Dermis blood vessel endothelial cell (primary cell): ENCODE measurements around the gene LRRC40. TPM values are rescaled to one million over a fixed set of nuclear protein-coding genes. Genes with fewer than 3 reads are reported as not detected.
"Not testable (repeated sequence)": the region's sequence is repeated elsewhere in the genome, so short reads cannot be mapped to it uniquely, and the experiment has no call there.

Source experiments
- DNase-seq: peaks from one replicate; pipeline ENCODE4 v3.0.0; 2010
- total RNA-seq: library from RNA; depleted of rRNA; stranded (reverse); fragments of >200 nt; gene quantifications from 2 replicates; pipeline ENCODE4 v1.2.3, GENCODE V29; 2014

Gene LRRC40
- total RNA-seq = 28.2 and 36.6 TPM in 2 replicates

DNA sequence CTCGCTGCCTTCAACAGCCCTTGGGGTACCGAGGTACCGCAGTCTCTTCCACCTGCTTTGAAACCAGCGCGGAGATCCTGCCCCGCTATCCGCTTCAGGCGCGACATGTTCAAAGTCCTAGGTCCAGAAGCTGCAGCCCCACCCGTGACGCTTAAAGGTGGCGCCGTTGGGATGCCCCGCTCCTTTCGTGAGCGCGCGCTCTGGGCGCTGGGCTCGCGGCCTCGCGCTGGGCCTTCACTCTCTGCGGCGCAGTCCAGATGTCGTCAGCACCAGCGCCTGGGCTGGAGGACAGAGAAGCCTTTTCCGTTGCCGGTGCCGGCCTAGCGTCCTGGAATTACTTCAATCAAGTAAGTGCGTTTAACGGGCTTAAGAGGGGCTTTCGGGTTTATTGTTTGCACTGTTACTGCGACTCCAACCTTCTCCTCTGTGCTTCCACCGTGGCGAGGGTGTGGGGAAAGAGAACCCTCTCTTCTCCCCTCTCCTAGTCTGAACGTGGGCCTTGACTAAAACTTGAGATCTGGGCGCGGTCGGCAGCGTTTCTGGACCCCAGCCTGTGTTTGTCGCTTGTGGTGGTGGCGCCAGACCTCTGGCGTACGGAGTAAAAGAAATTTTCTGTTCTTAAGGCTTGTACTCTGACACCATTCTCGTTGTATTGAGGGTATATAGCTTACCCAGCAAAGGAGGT lies at the start of gene LRRC40:
TSS of gene LRRC40 (minus strand) at position 146 of the 685 bp plus-strand sequence. CDS start at position 107, 39 bp downstream.
- DNase-seq = peak; percentile 98

DNA sequence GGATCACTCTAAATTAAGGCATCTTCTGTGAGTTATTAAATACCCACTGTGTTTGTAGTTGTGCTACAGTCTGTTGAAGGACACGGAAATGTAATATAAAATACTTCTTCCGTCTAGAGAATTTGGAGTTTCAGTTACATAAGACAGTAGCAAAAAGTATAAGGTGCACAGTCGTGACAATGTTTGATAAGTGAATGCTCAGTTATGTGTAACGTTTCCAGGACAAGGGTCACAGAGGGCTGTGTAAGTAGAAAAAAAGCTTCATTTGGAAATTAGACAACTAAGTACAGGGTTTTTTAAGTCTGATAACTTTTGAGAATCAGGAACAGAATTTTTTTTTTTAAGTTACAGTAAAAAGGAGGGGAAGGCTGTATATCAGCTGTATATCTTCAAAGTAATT lies 43.4 kb upstream of the LRRC40 start:
- DNase-seq = no peak

DNA sequence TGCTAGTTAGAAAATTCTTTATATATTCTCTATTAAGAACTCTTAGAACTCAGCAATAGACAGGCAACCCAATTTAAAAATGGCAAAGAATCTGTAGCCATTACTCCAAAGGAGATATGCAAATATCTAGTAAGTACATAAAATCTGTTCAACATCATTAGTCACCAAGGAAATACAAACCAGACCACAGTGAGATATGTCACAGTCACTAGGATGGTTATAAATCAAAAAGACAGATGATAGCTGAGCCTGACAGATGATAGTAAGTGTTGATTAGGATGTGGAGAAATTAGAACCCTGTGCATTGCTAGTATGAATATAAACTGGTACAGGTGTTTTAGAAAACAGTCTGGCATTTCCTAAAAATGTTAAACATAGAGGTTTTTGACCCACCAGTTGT lies 42.4 kb upstream of the LRRC40 start:
- DNase-seq = no peak

DNA sequence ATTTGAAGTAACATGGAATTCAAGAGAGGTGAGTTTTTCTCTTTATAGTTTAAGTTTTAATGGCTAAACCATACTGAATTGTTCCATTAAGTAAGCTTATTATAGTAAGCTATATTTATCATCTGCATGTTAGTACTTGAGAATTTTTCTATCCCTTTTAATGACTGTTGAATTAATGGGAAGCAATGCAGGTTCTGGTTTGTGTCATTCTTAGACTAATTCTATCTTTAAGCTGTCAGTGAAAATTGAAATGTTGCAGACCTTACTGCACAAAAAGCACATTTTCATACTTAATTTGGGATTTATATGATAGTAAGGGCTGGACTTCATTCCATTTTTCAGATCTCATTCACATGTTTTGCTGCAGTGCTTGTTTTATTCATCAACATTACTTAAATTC lies 41.7 kb upstream of the LRRC40 start:
- no peak for DNase-seq

- no peak for DNase-seq
Measured at GRCh38 chr1:70239940-70240339, 34.6 kb upstream of the LRRC40 start.

DNA sequence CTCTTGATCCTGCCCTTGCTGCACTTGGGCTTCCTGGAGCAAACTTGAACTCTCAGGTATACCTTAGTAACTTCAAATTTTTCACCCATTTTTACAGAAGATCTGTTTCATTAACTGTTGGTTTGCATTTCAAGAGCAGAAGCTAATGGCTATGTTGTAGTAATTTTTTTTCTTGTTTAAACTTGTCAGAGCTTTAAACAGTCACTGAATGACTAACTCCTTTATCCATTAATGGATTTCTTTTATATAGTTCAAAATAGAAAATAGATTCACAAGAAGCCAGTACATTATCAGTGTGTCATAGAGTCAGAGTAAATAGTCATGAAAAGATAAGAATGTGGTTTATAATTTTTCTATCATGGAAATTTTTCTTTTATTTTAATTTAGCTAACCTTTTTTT lies 29.4 kb upstream of the LRRC40 start:
- no peak for DNase-seq

DNA sequence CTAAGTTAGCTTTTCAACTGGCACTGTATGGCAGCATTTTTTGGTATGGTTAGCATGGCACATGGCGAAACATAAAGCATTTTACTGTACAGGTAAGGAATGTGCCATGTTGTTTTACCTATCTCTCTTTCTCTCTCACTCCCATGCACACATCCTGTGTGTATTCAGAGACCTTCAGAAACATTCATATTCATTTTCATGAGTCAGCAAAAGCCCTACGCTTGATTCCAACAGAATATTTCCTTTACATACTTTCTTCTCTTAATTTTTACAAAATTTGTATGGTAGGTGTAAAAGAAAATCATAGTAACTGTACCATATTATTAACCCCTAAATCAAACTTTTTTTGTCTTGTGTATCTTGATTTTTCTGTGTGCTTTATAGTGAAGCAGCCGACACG lies 26.1 kb upstream of the LRRC40 start:
- no peak for DNase-seq

GRCh38 chr1:70228670-70229069 lies 23.3 kb upstream of the LRRC40 start:
- DNase-seq = no peak

GRCh38 chr1:70227439-70227838 lies 22.1 kb upstream of the LRRC40 start:
- DNase-seq = no peak

DNA sequence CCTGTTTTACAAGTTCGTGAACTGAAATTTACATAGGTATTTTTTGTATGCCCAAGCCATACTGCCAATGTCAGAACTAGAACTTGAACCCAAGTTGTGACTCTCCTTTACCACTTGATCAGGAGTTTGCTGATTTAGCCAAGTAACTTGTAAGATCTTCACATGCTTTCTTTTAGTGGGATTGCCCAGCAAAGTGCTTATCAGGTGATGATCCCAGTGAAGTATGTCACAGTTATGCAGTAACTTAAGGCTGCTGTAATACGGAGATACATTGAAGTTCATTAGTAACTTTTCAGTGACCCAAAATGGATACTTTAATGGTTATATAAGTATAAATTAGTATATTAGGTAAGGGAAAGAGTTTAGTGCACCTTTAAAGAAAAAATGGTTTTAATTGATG lies 19.6 kb upstream of the LRRC40 start:
- no peak for DNase-seq

GRCh38 chr1:70222716-70223235 lies 17.4 kb upstream of the LRRC40 start:
- DNase-seq = no peak

DNA sequence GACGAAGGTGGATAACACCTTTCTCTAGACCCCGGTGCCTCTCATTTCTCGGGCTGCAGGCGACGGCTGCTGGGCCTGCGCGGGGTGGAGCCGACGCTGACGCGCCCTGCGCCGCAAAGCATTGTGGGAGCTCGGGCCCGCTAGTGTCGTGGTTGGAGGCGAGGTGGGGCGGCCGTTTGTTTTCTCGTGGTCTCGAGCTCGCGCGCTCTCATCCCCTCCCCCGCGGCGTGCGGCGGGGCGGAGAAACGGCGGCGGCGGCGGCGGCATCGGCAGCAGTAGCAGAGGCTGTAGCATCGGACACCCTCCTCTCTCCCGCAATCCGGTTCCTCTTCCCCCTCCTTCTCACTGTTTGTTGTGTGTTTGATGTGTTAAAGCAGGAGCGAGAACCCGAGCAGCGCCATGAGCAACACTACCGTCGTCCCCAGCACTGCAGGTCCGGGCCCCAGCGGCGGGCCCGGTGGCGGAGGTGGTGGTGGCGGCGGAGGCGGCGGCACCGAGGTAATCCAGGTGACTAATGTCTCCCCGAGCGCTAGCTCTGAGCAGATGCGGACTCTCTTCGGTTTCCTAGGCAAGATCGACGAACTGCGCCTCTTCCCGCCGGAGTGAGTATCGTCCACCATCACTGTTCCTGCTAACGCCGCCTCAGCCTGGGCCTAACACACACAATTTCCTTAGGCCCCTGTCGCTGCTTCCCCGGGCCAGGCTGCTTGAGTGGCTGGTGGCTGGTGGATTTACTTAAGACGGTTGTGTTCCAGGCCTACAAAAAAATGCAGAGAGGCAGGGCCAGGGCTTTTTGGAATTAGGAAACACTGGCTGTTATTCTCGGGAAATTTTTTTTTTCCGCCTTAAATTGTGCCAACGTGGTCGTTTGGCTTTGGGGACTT lies 16.1 kb upstream of the LRRC40 start, which contains the start of gene SRSF11:
TSS of gene SRSF11 (plus strand) at position 143 of the 884 bp plus-strand sequence. CDS start at position 400, 257 bp downstream.
- peak; percentile 97 for DNase-seq

- no peak for DNase-seq
Measured at GRCh38 chr1:70220517-70221237, 15.3 kb upstream of the LRRC40 start.

DNA sequence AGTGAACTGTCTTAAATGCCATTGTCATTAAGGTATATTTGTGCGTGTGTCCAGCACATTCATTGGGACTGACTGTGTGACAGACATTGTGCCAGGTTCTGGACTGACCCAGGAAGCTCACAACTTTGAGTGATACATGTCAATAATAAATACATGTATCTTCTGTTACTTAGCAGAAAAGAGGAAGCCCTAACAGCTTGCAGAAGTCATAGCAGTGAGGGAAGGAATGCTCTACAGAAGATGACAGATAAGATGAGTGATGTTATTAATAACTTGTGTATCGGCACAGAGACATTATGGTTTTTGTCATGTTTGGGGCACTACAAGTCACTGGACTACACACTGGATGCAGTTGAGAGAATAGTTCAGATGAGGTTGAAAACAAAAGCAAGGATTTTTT lies 14.6 kb upstream of the LRRC40 start:
- DNase-seq = no peak

DNA sequence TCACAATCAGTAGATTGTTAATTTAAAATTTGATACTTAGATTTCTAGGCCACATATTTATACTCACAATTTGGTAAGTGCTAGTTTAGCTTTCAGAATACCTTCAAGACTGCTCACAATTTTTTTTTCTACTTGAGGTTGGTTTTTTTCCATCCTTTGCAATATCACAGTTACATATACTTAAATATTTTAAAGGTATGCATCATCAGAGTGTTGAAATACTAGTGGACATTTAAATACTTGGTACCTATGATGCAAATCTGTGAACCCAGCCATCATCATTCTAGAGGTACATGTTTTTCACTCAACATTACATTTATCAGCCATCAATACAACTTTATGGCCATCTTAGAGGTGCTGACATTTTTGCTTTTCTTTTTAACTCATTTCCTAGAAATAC lies 6.2 kb upstream of the LRRC40 start:
- DNase-seq = no peak

GRCh38 chr1:70210820-70211219 lies 5.4 kb upstream of the LRRC40 start:
- DNase-seq = peak; percentile 35

GRCh38 chr1:70208292-70208691 lies 2.9 kb upstream of the LRRC40 start:
- no peak for DNase-seq

DNA sequence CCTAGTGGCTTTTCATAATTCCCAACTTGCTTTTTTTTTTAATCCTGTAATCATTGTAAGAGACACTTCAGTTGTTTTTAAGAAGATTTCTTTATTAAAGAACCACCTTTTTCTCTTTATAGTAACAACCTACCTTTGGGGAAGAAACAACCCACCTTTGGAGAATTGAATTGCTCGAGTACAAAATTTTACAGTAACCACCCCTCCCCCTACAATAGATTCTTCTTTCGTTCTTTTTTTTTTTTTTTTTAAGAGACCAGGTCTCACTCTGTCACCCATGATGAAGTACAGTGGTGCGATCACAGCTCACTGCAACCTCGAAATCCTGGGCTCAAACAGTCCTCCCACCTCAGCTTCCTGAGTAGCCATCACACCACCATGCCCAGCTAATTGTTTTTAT lies 2.1 kb upstream of the LRRC40 start:
- DNase-seq = no peak

DNA sequence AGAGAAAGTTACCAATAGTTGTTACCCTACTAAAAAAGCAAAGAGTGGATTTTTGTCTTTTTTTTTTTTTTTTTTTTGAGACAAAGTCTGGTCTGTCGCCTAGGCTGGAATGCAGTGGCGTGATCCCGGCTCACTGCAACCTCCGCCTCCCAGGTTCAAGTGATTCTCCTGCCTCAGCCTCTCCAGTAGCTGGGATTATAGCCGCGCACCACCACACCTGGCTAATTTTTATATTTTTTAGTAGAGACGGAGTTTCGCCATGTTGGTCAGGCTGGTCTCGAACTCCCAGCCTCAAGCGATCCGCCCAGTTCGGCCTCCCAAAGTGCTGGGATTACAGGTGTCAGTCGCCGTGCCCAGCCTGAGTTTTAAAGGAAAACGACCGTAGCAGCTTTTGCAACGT lies 1.5 kb upstream of the LRRC40 start:
- not testable (repeated sequence) for DNase-seq

- DNase-seq = no peak
Measured at GRCh38 chr1:70205071-70205433, 327 bp downstream of the LRRC40 start.

DNA sequence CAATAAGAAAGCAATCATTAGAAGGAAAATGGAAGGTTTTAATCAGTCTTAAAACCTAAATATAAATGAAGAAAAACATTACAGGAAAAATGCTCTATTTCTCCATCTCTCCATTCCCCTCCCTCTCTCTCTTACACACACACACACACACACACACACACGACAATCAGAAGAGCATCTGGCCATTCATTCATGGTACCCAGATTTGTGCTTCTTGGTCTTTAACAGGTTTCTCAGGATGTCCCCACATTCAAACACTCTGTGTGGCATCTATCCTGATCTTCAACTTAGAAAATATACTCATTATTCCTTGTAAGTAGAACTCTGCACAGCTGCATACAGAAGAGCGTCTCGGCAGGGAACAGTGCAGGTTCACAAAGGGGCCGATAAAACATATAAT lies 779 bp downstream of the LRRC40 start:
- DNase-seq = peak; percentile 17

- no peak for DNase-seq
Measured at GRCh38 chr1:70204139-70204538, 1.2 kb downstream of the LRRC40 start.

- no peak for DNase-seq
Measured at GRCh38 chr1:70202173-70202758, 3.1 kb downstream of the LRRC40 start.
